ENCODE measurements around the gene FAM117A.

FAM117A gene, protein sequence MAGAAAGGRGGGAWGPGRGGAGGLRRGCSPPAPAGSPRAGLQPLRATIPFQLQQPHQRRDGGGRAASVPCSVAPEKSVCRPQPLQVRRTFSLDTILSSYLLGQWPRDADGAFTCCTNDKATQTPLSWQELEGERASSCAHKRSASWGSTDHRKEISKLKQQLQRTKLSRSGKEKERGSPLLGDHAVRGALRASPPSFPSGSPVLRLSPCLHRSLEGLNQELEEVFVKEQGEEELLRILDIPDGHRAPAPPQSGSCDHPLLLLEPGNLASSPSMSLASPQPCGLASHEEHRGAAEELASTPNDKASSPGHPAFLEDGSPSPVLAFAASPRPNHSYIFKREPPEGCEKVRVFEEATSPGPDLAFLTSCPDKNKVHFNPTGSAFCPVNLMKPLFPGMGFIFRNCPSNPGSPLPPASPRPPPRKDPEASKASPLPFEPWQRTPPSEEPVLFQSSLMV

DNA sequence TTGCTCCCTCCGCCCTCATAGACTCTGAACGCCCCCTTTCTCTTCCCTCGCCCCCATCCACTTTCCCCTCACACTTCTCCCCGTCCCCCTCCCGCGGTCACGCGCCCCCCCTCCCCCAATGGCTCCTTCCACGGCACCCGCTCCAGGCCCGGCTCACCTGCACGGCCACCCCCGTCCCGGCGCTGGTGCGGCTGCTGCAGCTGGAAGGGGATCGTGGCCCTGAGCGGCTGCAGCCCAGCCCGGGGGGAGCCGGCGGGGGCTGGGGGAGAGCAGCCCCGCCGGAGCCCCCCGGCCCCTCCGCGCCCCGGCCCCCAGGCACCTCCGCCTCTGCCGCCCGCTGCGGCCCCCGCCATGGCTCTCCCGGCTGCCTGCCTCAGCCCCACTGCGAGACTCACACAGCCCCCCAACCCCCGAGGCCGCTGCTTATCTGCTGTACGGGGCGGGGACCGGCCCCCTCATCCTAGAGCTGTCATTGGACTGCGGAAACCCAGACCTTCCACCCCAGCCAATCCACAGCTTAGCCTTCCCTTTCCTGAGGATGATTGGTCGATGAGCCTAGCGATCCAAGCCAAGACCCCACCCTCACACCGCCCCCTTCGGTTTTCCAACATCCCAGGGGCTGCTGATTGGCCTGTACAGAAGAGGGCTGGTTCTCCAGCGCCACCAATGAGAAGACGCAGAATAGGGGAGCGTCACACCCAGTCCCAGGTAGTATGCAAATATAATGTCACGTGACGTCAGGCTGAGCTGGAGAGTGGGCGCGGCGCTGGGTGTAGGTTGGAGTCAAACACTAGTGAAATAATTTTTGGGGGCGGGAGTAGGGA is at the start of gene FAM117A:
Gene FAM117A, minus strand, starts transcription at position 397 of the 824 bp plus-strand sequence. Its CDS starts 44 bp downstream, at position 353.
- DNase-seq = peak; percentile 100

- no peak for DNase-seq
Observed at GRCh38 chr17:49809056-49809455, 45.1 kb upstream of the FAM117A start.

GRCh38 chr17:49798738-49799137 is 34.8 kb upstream of the FAM117A start:
- no peak for DNase-seq

DNA sequence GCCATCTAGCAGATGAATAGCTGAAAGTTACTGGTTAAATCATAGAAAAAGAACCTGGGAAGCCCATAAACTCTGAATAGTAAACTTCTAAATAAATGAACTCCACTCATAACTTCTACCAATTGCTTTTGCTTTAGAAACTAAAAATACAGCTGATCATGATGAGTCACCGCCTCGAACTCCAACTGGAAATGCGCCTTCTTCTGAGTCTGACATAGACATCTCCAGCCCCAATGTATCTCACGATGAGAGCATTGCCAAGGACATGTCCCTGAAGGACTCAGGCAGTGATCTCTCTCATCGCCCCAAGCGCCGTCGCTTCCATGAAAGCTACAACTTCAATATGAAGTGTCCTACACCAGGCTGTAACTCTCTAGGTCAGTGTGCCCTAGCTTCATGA is 34.3 kb upstream of the FAM117A start:
- DNase-seq = no peak

- DNase-seq = no peak
Observed at GRCh38 chr17:49795372-49795771, 31.4 kb upstream of the FAM117A start.

DNA sequence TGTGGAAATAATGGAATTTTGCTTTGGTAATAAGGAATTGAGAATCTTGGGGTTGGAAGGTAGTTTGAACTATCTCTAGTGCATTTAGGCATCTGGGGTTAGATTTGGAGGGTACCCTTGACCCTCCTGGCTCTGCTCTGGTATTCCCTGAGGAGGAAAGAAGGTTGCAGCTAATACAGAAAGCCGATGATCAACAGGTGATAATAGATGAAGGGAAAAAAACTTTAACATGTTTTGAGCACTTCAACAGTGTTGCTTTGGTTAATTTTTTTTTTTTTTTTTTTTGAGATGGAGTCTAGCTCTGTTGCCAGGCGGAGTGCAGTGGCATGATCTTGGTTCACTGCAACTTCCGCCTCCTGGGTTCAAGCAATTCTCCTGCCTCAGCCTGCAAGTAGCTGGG is 29.4 kb upstream of the FAM117A start:
- DNase-seq = no peak

DNA sequence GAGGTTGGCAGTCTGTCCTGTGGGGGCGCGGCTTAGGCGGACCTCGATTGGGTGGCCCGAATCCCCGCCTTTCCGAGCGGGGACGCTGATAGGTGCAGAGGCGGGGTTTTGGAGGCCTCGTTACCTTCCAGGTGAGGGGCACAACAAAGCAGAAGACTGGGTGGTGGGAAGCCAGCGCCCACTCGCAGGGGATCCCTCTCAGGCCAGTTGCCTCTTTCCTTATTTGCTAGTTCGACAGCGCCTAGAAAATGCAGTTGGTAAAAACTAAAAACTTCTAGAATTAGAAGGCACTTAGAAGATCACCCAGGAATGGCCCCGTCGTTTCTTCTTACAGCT is 25.3 kb upstream of the FAM117A start:
- no peak for DNase-seq

DNA sequence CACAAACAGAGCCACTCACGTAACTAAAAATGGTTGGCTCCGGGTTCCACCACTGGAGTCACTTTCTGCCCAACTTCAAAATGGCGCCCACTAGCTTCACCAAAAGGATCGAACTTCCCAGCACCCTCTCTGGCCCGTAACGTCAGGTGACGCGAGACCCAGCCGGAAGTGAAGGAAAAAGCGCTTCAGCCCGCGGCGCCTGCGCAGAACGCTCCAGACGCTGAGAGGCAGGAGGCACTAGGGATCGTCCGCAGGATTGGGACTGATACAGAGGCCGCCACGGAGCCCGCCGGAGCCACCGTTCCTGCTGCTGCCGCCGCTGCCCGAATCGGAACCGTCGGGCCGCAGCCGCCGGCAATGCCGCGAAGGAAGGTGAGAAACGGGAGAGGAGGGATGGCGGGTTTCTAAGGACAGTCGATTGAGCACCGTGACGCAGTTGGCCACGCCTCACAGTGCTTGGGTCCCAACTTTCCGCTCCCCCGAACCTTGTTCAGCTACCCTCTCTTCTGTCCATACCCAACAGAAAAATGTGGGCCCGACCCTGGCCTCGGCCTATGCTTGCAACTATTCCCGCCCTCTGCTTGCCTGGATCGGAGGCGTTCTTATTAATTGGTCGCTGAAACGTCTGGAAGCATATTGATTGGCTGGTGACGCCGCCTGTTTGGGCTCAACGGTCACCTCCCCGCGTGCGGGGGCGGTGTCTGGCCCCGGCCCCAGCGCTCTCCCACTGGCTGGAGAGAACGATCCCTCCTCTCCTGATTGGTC is 24.7 kb upstream of the FAM117A start, which contains the start of gene KAT7:
Gene KAT7, plus strand, starts transcription at position 204 of the 765 bp plus-strand sequence. Its CDS starts 154 bp downstream, at position 358.
- peak; percentile 100 for DNase-seq

GRCh38 chr17:49787884-49788477 is 24.1 kb upstream of the FAM117A start:
- DNase-seq = no peak

GRCh38 chr17:49784636-49785035 is 20.7 kb upstream of the FAM117A start:
- no peak for DNase-seq

DNA sequence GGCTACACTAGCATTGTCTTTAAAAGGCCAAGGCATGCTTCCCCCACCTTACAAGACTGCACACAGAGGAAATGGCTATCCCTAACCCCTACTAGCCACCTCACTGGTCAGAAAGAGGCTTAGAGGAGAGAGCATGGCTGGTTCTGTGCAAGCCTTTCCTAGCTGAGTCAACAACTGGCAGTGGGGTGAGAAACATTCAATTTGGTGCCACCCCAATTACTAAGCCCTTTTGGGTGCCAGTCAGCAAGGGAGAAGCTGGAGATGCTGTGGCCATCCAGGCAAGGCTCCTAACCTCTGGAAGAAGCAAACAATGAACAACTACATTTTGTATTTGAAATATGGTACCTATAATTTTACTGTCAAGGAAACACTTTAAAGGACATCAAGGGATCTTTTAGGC is 19.9 kb upstream of the FAM117A start:
- no peak for DNase-seq

GRCh38 chr17:49783071-49783715 is 19.3 kb upstream of the FAM117A start:
- DNase-seq = peak; percentile 94

DNA sequence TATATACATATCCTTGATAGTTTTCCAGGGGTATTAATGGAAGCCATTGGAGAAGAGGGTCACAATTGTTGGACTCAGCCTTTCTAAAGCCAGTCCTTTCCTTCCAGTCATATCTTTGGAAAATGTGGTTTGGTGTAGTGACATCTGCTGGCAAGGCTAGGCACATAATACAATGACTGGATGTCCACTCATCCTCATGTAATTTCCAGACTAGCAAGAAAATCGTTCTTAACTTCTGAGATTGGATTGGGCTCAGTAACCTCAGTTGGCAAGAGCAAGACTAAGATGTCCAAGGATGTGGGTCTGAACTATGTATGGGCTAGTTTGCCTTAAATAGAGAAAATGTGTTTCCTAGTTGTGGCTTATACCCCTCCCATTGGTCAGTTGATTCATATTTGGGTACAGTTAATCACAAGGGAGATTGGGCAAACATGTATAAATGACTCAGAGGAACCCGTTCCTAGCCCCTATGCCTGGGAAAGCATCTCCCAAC is 15.9 kb upstream of the FAM117A start:
- peak; percentile 39 for DNase-seq

DNA sequence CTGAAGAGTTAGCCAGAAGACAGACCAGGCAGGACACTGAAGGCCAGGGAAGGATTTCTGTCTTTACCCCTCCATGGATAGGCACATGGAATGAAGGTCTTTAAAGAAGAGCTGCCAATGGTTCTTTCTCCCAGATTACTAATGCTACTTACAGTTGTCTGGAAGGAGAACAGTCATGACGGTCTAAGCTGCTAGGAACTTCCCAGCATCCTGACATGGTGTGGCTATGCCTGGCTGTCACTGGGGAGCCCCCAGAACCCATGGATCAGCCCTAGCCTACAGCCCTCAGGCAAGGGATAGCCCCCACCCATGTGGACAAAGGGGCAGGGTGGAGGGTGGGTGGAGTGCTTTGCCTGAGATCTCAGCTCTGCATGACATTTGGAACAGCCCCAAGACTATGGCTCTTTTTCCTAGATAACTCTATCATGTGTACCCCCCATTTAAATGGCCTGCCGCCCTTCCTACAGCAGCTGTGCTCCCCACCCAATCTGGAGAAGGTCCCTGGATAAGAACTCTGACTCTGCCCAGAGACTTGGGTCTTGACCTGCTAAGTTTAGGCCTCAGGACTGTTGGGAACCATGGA is 15.3 kb upstream of the FAM117A start:
- DNase-seq = no peak

DNA sequence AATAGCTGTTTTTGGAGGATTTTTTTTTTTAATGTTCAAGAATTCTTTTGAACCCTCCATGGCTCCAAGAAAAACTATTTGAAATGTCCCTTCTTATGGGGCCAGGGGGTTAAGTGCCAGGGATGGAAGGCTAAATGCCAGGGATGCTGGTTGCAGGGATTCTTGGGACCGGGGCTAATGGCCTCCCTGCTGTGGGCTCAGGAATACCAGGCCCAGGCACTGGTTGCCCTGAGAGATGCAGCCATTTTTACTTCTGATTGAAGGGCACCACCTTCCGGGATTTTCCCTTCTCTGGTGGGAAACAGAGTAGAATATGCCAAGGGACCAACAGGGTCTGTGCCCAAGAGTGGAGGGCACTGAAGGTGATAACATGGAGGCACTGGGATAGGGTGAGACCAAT is 13.6 kb upstream of the FAM117A start:
- no peak for DNase-seq

DNA sequence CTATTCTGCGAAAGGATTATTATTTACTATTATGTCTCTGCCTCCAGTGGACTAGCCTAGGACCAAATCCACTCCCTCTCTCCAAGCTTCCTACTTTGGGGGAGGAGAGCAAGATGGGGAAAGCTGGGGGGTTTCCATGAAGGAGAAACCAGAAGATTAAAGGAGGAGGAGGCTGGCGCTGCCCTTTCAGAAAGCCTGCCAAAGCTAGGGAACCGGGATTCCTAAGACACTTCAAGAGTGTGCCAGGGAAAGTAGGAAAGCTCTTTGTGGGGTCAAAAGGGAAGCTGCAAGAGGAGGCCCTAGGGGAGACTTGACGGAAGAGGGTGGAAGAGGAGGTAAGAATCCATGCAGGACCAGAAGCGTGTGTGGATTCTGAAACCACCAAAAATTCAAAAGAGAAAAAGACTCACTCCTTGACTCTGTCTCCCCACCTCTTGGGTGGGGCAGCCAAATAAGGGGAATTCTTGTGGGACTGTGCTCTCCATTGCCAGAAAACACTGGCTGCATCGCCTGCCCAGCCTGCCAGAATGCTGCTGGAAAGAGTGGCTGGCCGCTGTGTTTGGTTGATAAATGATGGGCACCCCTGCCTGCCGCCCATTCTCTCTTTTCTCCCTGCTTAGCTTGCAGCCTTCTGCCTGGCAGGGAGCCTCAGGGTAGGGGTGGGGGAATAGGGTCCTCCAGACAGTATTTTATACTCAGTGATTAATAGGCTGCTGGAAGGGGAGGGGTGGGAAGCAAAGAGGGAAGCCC is 12.8 kb upstream of the FAM117A start:
- DNase-seq = no peak

DNA sequence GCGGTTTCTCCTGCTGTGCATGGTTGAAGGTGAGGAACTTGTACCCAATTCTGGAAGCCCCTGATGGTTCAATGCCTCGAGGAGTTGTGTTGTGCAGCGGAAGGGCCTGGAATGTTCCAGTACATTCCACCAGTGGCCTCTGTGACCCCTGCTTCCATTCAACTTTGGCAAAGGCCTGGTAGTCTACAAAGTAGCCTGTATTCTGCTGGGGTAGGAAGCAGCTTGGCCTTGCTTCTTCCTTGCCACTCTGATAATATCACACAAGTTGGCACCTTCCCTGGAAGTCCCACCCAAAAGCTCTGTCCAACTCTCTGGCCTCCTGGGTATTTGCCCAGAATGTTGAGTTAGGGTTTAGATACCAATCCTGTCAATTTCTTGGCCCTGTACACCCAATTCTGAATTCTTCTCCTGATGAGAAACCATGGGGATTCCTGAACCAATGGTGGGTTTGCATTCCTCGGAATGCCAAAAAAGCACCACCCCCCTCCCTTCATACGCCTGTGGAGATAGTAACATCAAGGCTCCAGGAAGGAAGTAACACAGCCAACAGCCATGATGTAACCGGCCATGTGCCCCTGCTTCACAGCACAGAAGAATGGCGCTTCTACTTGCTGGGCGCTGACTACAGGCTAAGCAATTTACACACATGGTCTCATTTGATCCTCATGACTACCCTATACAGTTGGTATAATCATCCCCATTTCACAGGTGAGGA is 11.8 kb upstream of the FAM117A start:
- DNase-seq = no peak

GRCh38 chr17:49766918-49767530 is 3.1 kb upstream of the FAM117A start:
- no peak for DNase-seq

- DNase-seq = no peak
Observed at GRCh38 chr17:49764559-49765180, 739 bp upstream of the FAM117A start.
